H1 (cell line): ENCODE measurements around the gene MICALL1. TPM values are rescaled to one million over a fixed set of nuclear protein-coding genes. Genes with fewer than 3 reads are reported as not detected.

Experiments used
- ATF3 ChIP-seq: IDR thresholded peaks from 2 replicates; pipeline ENCODE4 v1.6.1; 2011; ENCODE audit warnings: low read depth, mild to moderate bottlenecking, low read length; ENCODE audit not compliant: insufficient read depth
- CTBP2 ChIP-seq: IDR thresholded peaks from 2 replicates; pipeline ENCODE4 v1.7.0; 2011; ENCODE audit warnings: borderline replicate concordance, mild to moderate bottlenecking, moderate library complexity, mixed read lengths, low read length; ENCODE audit not compliant: insufficient read depth, insufficient read length
- EZH2 ChIP-seq: fragments of 200-600 bp; sonication (generic); IDR thresholded peaks from 2 replicates; pipeline ENCODE4 v1.7.1; 2012; ENCODE audit warnings: low read depth, mild to moderate bottlenecking, moderate library complexity, low read length, inconsistent platforms; ENCODE audit not compliant: severe bottlenecking
- JUN ChIP-seq: IDR thresholded peaks from 2 replicates; pipeline ENCODE4 v1.6.1; 2011; ENCODE audit warnings: low read depth, mild to moderate bottlenecking, improper control_type of control experiment, low read length
- JUND ChIP-seq: IDR thresholded peaks from 2 replicates; pipeline ENCODE4 v1.6.1; 2011; ENCODE audit warnings: mild to moderate bottlenecking, improper control_type of control experiment, low read length
- MAFK ChIP-seq: IDR thresholded peaks from 2 replicates; pipeline ENCODE4 v1.6.1; 2012; ENCODE audit warnings: low read depth, mild to moderate bottlenecking, improper control_type of control experiment, low read length
- RNF2 ChIP-seq: fragments of 200-900, 300-1000 bp; sonication (generic); IDR thresholded peaks from 2 replicates; pipeline ENCODE4 v1.7.1; 2016; ENCODE audit warnings: borderline replicate concordance, low read depth, mild to moderate bottlenecking, antibody characterized with exemption, low read length; ENCODE audit not compliant: poor library complexity, severe bottlenecking; ENCODE audit errors: missing control alignments
- SIX5 ChIP-seq: IDR thresholded peaks from 2 replicates; pipeline ENCODE4 v1.6.1; 2011; ENCODE audit warnings: mild to moderate bottlenecking, low read depth, low read length
- TAF1 ChIP-seq: IDR thresholded peaks from 2 replicates; pipeline ENCODE4 v1.6.1; 2011; ENCODE audit warnings: mild to moderate bottlenecking, low read depth, low read length
- polyA plus RNA-seq, 7 experiments: library from polyadenylated mRNA; depleted of rRNA in 3 of 7; stranded (reverse) in 5 of 7; unstranded in 2 of 7; fragments of >200 nt in 5 of 7; fragments of 200-250 nt in 2 of 7; gene quantifications; 1 replicate in 5 of 7; 2 replicates in 1 of 7; 4 replicates in 1 of 7; pipeline versions ENCODE4 v1.2.1 to v1.2.3, GENCODE V29; 2011 to 2013; ENCODE audit warnings: missing spikeins in 2 of 7, mixed read lengths in 2 of 7
- total RNA-seq: library from RNA; stranded (reverse); fragmentation: NEBNext Ultra II Directional; extraction: Animal tissue kit (Norgen Biotek cat#: 25700); gene quantifications from 2 replicates; pipeline ENCODE4 v1.2.1, GENCODE V29; 2021

MICALL1 gene
- total and polyA plus RNA-seq, 2 of the 8 experiments (the other 6 are each of a cell fraction or from before 2014, with no cell fraction given): 17.7 to 32.1 TPM

- TF ChIP-seq ATF3 (no peak), RNF2 (no peak), MAFK (no peak), CTBP2 (no peak), EZH2 (no peak), JUN (no peak), TAF1 (no peak), JUND (no peak), SIX5 (no peak)
Measured at GRCh38 chr22:37931893-37932389, 25.8 kb downstream of the MICALL1 start (continued).
